Caco-2 (cell line): Measurements from ENCODE around the gene CAB39L. TPM values are rescaled to one million over a fixed set of nuclear protein-coding genes. Genes with fewer than 3 reads are reported as not detected.
"Not testable (repeated sequence)": the region's sequence is repeated elsewhere in the genome, so short reads cannot be mapped to it uniquely, and the experiment has no call there.

ENCODE experiments used
- BruUV-seq: library from RNA; stranded (reverse); fragments of 400-500 nt; replicated peaks from 2 replicates; lab custom pipeline; 2021; lab: Mats Ljungman, UMichigan
- CTCF ChIA-PET: fragments of 300-600 bp; sonication (Branson Sonifier 250); formaldehyde crosslinking; loops from one replicate; lab custom pipeline; 2022; ENCODE audit warnings: antibody characterized with exemption; lab: Charles Lee
- POLR2A ChIA-PET: fragments of 300-600 bp; sonication (Branson Sonifier 250); formaldehyde crosslinking; loops from one replicate; lab custom pipeline; 2022; ENCODE audit warnings: antibody characterized with exemption; lab: Charles Lee
- DNase-seq, 2 experiments: peaks; one replicate each; pipeline versions ENCODE4 v3.0.0 to v3.0.0-alpha.2; 2020 to 2022
- H3K27me3 ChIP-seq: replicated peaks from 2 replicates; pipeline ENCODE4 v1.6.0; 2011; ENCODE audit warnings: low read length; ENCODE audit not compliant: control insufficient read depth, insufficient read depth
- H3K36me3 ChIP-seq: 2 replicates; pipeline ENCODE4 v1.5.1; 2011; ENCODE audit warnings: low read length; ENCODE audit not compliant: control insufficient read depth, insufficient read depth
- H3K4me1 ChIP-seq: fragments of 250-450 bp; sonication (Bioruptor Pico); 2 replicates; pipeline ENCODE4 v1.5.1; 2020; ENCODE audit warnings: mild to moderate bottlenecking
- H3K4me3 ChIP-seq: 2 replicates; pipeline ENCODE4 v1.5.1; 2011; ENCODE audit warnings: low read depth, mild to moderate bottlenecking, control low read depth, low read length
- H3K9me3 ChIP-seq: fragments of 250-450 bp; sonication (Bioruptor Pico); 2 replicates; pipeline ENCODE4 v1.5.1; 2020; ENCODE audit warnings: mild to moderate bottlenecking, moderate library complexity
- H3K27ac Mint-ChIP-seq: one replicate; pipeline ENCODE4 v1.8.0; 2022; ENCODE audit warnings: mixed read lengths; ENCODE audit not compliant: unreplicated experiment
- H3K27me3 Mint-ChIP-seq: one replicate; pipeline ENCODE4 v1.8.0; 2022; ENCODE audit warnings: mixed read lengths; ENCODE audit not compliant: insufficient read depth, unreplicated experiment
- H3K36me3 Mint-ChIP-seq: one replicate; pipeline ENCODE4 v1.8.0; 2022; ENCODE audit warnings: mild to moderate bottlenecking, mixed read lengths; ENCODE audit not compliant: insufficient read depth, unreplicated experiment
- H3K4me1 Mint-ChIP-seq: one replicate; pipeline ENCODE4 v1.8.0; 2022; ENCODE audit warnings: low read depth, mixed read lengths; ENCODE audit not compliant: unreplicated experiment
- H3K4me3 Mint-ChIP-seq: one replicate; pipeline ENCODE4 v1.8.0; 2022; ENCODE audit warnings: mild to moderate bottlenecking, moderate library complexity, mixed read lengths; ENCODE audit not compliant: unreplicated experiment
- H3K9me3 Mint-ChIP-seq: one replicate; pipeline ENCODE4 v1.8.0; 2022; ENCODE audit warnings: mixed read lengths; ENCODE audit not compliant: unreplicated experiment
- intact Hi-C: fragments of 100-400 bp; cut with micrococcal nuclease; formaldehyde crosslinking; loops from one replicate; pipeline ENCODE4 v1.10.0; 2022; ENCODE audit not compliant: unreplicated experiment
- total RNA-seq: library from RNA; stranded (reverse); gene quantifications from 2 replicates; pipeline ENCODE4 v1.2.3, GENCODE V29; 2022
- TF ChIP-seq, protein P1 (sequence below), 2 experiments: fragments of 200-600 bp in 1 of 2; IDR thresholded peaks; 1 replicate in 1 of 2; 2 replicates in 1 of 2; pipeline versions ENCODE4 v1.5.1 to v1.8.0; 2011 to 2022; ENCODE audit warnings: antibody characterized with exemption in 1 of 2, control low read depth in 1 of 2, inconsistent platforms in 1 of 2, low read depth in 1 of 2, low read length in 1 of 2, mild to moderate bottlenecking in 1 of 2, moderate library complexity in 1 of 2; ENCODE audit not compliant: insufficient read depth in 1 of 2, severe bottlenecking in 1 of 2, unreplicated experiment in 1 of 2

CAB39L gene
- total RNA-seq, 1 experiment from 2014 or later: 40.6 TPM

DNA sequence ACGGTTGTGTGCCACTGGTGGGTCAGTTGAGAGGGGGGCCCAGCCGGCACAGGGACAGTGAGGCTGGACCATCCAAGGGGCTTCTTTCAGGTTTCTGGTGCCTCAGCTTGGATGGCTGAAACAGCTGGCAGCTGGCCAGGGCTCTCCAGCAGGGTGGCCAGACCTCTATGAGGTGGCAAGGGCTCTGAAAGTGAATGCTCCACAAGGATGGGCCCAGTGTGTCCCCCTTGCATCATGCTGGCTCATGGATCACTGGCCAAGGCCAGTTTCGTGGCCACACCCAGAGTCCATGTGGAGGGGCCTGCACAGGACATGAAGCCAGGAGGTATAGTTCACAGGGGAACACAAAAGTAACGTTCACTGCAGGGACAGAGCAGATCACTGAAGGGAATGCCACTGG is 146.5 kb downstream of the CAB39L start:
- H3K4me1 Mint-ChIP-seq: peaks cover 22% of the 10 kb centered on the region
- BruUV-seq: no TSS peak
- Histone ChIP-seq H3K36me3 (no peaks in the 10 kb centered on the region), H3K4me1 (peaks cover 18% of the 10 kb centered on the region), H3K4me3 (no peak overlapping the region), H3K9me3 (no peaks in the 10 kb centered on the region), H3K27me3 (no peaks in the 10 kb centered on the region)
- CTCF ChIA-PET: no interaction called here
- no peak for DNase-seq
- POLR2A ChIA-PET: no interaction called here
- TF ChIP-seq, protein P1, sequence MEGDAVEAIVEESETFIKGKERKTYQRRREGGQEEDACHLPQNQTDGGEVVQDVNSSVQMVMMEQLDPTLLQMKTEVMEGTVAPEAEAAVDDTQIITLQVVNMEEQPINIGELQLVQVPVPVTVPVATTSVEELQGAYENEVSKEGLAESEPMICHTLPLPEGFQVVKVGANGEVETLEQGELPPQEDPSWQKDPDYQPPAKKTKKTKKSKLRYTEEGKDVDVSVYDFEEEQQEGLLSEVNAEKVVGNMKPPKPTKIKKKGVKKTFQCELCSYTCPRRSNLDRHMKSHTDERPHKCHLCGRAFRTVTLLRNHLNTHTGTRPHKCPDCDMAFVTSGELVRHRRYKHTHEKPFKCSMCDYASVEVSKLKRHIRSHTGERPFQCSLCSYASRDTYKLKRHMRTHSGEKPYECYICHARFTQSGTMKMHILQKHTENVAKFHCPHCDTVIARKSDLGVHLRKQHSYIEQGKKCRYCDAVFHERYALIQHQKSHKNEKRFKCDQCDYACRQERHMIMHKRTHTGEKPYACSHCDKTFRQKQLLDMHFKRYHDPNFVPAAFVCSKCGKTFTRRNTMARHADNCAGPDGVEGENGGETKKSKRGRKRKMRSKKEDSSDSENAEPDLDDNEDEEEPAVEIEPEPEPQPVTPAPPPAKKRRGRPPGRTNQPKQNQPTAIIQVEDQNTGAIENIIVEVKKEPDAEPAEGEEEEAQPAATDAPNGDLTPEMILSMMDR (IDR thresholded peaks at IDR 0.05; ENCODE audit: insufficient read depth in 1 of 2, low read depth in 1 of 2, low read length in 1 of 2, severe bottlenecking in 1 of 2, unreplicated experiment in 1 of 2): no peak
- H3K9me3 Mint-ChIP-seq: no peaks in the 10 kb centered on the region
- no peak overlapping the region for H3K27ac Mint-ChIP-seq
- H3K27me3 Mint-ChIP-seq: no peaks in the 10 kb centered on the region
- intact Hi-C loops: no loop called here
- H3K36me3 Mint-ChIP-seq: no peaks in the 10 kb centered on the region
- no peak overlapping the region for H3K4me3 Mint-ChIP-seq

DNA sequence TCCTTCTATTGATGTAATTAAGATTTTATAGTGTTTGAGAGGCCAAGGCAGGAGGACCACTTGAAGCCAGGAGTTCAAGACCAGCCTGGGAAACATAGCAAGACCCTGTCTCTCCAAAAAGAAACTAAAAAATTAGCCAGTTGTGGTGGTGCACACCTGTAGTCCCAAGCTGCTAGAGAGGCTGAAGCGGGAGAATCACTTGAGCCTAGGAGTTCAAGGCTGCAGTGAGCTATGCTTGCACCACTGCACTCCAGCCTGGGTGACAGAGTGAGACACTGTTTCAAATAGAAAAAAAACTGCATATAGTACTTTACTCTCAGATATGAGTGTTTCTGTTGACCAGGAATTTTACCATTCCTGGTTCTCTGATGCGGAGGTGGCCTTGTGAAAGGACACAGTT is 147.2 kb downstream of the CAB39L start:
- Mint-ChIP-seq H3K36me3 (no peaks in the 10 kb centered on the region), H3K4me1 (peaks cover 15% of the 10 kb centered on the region), H3K27ac (no peak overlapping the region), H3K27me3 (no peaks in the 10 kb centered on the region), H3K9me3 (no peaks in the 10 kb centered on the region), H3K4me3 (no peak overlapping the region)
- DNase-seq: no peak
- H3K4me3 ChIP-seq: no peak overlapping the region
- intact Hi-C loops: no loop called here
- CTCF ChIA-PET: no interaction called here
- H3K27me3 ChIP-seq: no peaks in the 10 kb centered on the region
- BruUV-seq: no TSS peak
- TF ChIP-seq, protein P1 (IDR thresholded peaks at IDR 0.05; ENCODE audit: insufficient read depth in 1 of 2, low read depth in 1 of 2, low read length in 1 of 2, severe bottlenecking in 1 of 2, unreplicated experiment in 1 of 2): no peak
- POLR2A ChIA-PET: no interaction called here
- peaks cover 11% of the 10 kb centered on the region for H3K4me1 ChIP-seq
- H3K9me3 ChIP-seq: no peaks in the 10 kb centered on the region
- H3K36me3 ChIP-seq: no peaks in the 10 kb centered on the region

- no peak overlapping the region for H3K4me3 ChIP-seq
- H3K9me3 Mint-ChIP-seq: no peaks in the 10 kb centered on the region
- intact Hi-C loops: no loop called here
- H3K36me3 ChIP-seq: no peaks in the 10 kb centered on the region
- H3K27me3 Mint-ChIP-seq: no peaks in the 10 kb centered on the region
- H3K36me3 Mint-ChIP-seq: no peaks in the 10 kb centered on the region
- POLR2A ChIA-PET: no interaction called here
- no peaks in the 10 kb centered on the region for H3K27me3 ChIP-seq
- DNase-seq: no peak
- CTCF ChIA-PET: no interaction called here
- peaks cover under 1% of the 10 kb centered on the region for H3K4me1 Mint-ChIP-seq
- H3K9me3 ChIP-seq: no peaks in the 10 kb centered on the region
- no peaks in the 10 kb centered on the region for H3K4me1 ChIP-seq
- BruUV-seq: no TSS peak
- TF ChIP-seq, protein P1 (IDR thresholded peaks at IDR 0.05; ENCODE audit: insufficient read depth in 1 of 2, low read depth in 1 of 2, low read length in 1 of 2, severe bottlenecking in 1 of 2, unreplicated experiment in 1 of 2): no peak
- no peak overlapping the region for H3K27ac Mint-ChIP-seq
- no peak overlapping the region for H3K4me3 Mint-ChIP-seq
Observed at GRCh38 chr13:49295244-49295643, 148.6 kb downstream of the CAB39L start.

DNA sequence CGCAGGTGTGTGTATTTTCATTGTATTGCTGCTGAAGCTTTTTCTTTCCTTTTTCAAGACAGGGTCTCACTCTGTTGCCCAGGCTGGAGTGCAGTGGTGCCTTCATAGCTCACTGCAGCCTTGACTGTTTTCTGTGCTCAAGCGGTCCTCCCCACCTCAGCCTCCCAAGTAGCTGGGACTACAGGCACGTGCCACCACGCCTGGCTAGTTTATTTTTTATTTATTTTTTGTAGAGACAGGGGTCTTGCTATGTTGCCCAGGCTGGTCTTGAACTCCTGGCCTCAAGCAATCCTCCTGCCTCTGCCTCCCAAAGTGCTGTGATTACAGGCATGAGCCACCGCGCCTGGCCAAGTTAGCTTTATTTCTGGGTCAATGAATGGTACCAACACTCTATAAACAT is 149.1 kb downstream of the CAB39L start:
- H3K9me3 Mint-ChIP-seq, BruUV-seq, H3K4me1 ChIP-seq, DNase-seq, H3K27me3 ChIP-seq, intact Hi-C loops, H3K4me3 ChIP-seq, H3K4me1 Mint-ChIP-seq, H3K27me3 Mint-ChIP-seq, H3K4me3 Mint-ChIP-seq, H3K36me3 Mint-ChIP-seq, H3K9me3 ChIP-seq, POLR2A ChIA-PET, CTCF ChIA-PET, H3K36me3 ChIP-seq, H3K27ac Mint-ChIP-seq: not testable (repeated sequence)
